HepG2 (cell line): ENCODE measurements around the gene C5AR2. TPM values are rescaled to one million over a fixed set of nuclear protein-coding genes. Genes with fewer than 3 reads are reported as not detected.

ENCODE experiments used
- HBP1 ChIP-seq: IDR thresholded peaks from 2 replicates; pipeline ENCODE4 v1.6.1; 2016; ENCODE audit warnings: low read depth, control low read depth
- HNF1B ChIP-seq: sonication (generic); formaldehyde crosslinking; IDR thresholded peaks from 2 replicates; pipeline ENCODE4 v1.5.1; 2020; ENCODE audit warnings: mild to moderate bottlenecking, moderate library complexity, missing genetic modification reagents
- NFAT5 ChIP-seq: sonication (generic); formaldehyde crosslinking; IDR thresholded peaks from 2 replicates; pipeline ENCODE4 v1.4.0; 2020; ENCODE audit warnings: missing genetic modification reagents
- NFYB ChIP-seq: sonication (generic); formaldehyde crosslinking; IDR thresholded peaks from 2 replicates; pipeline ENCODE4 v1.4.0; 2020; ENCODE audit warnings: missing genetic modification reagents
- PCBP1 ChIP-seq: fragments of 200-400 bp; formaldehyde crosslinking; IDR thresholded peaks from 2 replicates; pipeline ENCODE4 v1.6.1; 2017; ENCODE audit warnings: mild to moderate bottlenecking, low read depth, low read length, borderline replicate concordance
- PHF8 ChIP-seq: sonication (generic); formaldehyde crosslinking; IDR thresholded peaks from 2 replicates; pipeline ENCODE4 v1.5.0; 2020; ENCODE audit warnings: missing genetic modification reagents
- POLR2A ChIP-seq, 2 experiments: IDR thresholded peaks; 2 replicates each; pipeline ENCODE4 v1.6.1; 2011; ENCODE audit warnings: low read depth in 2 of 2, low read length in 2 of 2, mild to moderate bottlenecking in 1 of 2, moderate library complexity in 1 of 2; ENCODE audit not compliant: insufficient read depth in 1 of 2
- SKI ChIP-seq: fragments of 450-650 bp; IDR thresholded peaks from one replicate; pipeline ENCODE4 v1.6.1; 2018; ENCODE audit warnings: mild to moderate bottlenecking; ENCODE audit not compliant: partially characterized antibody
- SNAPC4 ChIP-seq: sonication (generic); formaldehyde crosslinking; IDR thresholded peaks from 2 replicates; pipeline ENCODE4 v1.4.0; 2020; ENCODE audit warnings: mild to moderate bottlenecking, missing genetic modification reagents
- TRAFD1 ChIP-seq: sonication (generic); formaldehyde crosslinking; IDR thresholded peaks from 2 replicates; pipeline ENCODE4 v1.5.1; 2020; ENCODE audit warnings: missing genetic modification reagents, mild to moderate bottlenecking, borderline replicate concordance
- ZNF329 ChIP-seq: sonication (generic); formaldehyde crosslinking; IDR thresholded peaks from 2 replicates; pipeline ENCODE4 v1.9.0; 2021; ENCODE audit warnings: low read depth, mild to moderate bottlenecking, missing genetic modification reagents
- polyA plus RNA-seq, 8 experiments: library from polyadenylated mRNA; depleted of rRNA in 3 of 8; stranded (reverse) in 7 of 8; unstranded in 1 of 8; fragments of >200 nt; fragmentation: Illumina TruSeq in 4 of 8; extraction: Trizol in 4 of 8; gene quantifications; 2 replicates each; pipeline versions ENCODE4 v1.2.1 to v1.2.3, GENCODE V29; 2011 to 2016; ENCODE audit warnings: low read depth in 4 of 8, missing spikeins in 1 of 8, mixed read lengths in 1 of 8; ENCODE audit not compliant: insufficient read depth in 1 of 8
- total RNA-seq, 5 experiments: library from RNA; depleted of rRNA; stranded (reverse); fragments of >200 nt; fragmentation: Illumina TruSeq; extraction: Trizol; gene quantifications; 2 replicates each; pipeline ENCODE4 v1.2.3, GENCODE V29; 2016; ENCODE audit warnings: low read depth in 1 of 5

Gene C5AR2
- total and polyA plus RNA-seq, 2 of the 13 experiments (the other 11 are each of a cell fraction or from before 2014, with no cell fraction given): 0.09 to 0.24 TPM

GRCh38 chr19:47348819-47349795 is 17.1 kb downstream of the C5AR2 start, which contains the start of gene DHX34 (continued):
- 0 out of 2 replicates have a peak, but pooled peaks have one; percentile 11 for TF ChIP-seq HBP1 (CRISPR knock-in tag)
- TF ChIP-seq TRAFD1 (CRISPR knock-in tag): no peak
- TF ChIP-seq SNAPC4 (CRISPR knock-in tag): 0 out of 2 replicates have a peak, but pooled peaks have one; percentile 27
- peak; percentile 96; the same call in 1 of the 2 replicates for TF ChIP-seq PCBP1
- TF ChIP-seq SKI: no peak
- peak; percentile 89 for TF ChIP-seq HNF1B (CRISPR knock-in tag)
- no peak for TF ChIP-seq ZNF329 (CRISPR knock-in tag)
- TF ChIP-seq NFAT5 (CRISPR knock-in tag): 0 out of 2 replicates have a peak, but pooled peaks have one; percentile 36
- peak; percentile 55 to 89; a peak in 3 of 4 replicates for TF ChIP-seq POLR2A (IDR thresholded peaks at IDR 0.05; ENCODE audit: insufficient read depth in 1 of 2, low read depth in 2 of 2, low read length in 2 of 2)
- peak; percentile 86 for TF ChIP-seq PHF8 (CRISPR knock-in tag)
- peak; percentile 92 for TF ChIP-seq NFYB
